ENCODE data around the gene SLC2A1. TPM values are rescaled to one million over a fixed set of nuclear protein-coding genes. Genes with fewer than 3 reads are reported as not detected.

Gene SLC2A1
- total RNA-seq, 1 donor from 2014 or later, result 54.9 TPM

DNA sequence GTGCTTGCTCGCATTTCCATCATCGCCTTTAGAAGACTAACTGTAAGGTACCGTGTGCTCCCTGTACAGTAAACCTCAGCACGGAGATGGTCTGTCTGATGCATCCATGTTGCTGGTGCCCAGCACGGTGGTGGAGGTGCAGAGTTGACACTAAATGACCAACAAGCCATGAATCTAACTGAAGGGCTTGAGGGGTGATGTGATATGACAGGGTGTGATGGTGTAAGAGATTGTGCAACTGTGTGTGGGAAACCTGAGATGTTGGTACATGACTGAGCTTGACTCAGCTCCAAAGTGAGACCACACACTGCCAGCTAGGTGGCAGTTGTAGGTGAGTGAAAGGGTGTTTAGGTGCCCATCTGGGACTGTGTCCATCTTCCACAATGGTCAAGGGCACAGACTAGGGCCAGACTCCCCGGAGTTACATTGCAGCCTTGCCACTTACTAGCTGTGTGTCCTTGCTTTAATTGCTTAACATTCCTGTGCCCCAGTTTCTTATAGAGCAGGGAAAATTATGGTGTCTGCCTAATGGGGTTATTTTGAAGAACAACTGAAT is 21.4 kb downstream of the SLC2A1 start:
- H3K4me3 ChIP-seq, result no peak overlapping the region
- H3K27me3 ChIP-seq (ENCODE audit: low read depth), result no peaks in the 10 kb centered on the region
- DNase-seq, result no peak
- intact Hi-C loops (cut with micrococcal nuclease), result no loop called here
- no peak overlapping the region for H3K27ac ChIP-seq (replicated peaks)
- peaks cover 9% of the 10 kb centered on the region for H3K36me3 ChIP-seq
- TF ChIP-seq CTCF (IDR thresholded peaks at IDR 0.05; ENCODE audit: borderline replicate concordance), result no peak
- H3K4me1 ChIP-seq, result peaks cover 79% of the 10 kb centered on the region
- H3K9me3 ChIP-seq (replicated peaks), result no peaks in the 10 kb centered on the region

DNA sequence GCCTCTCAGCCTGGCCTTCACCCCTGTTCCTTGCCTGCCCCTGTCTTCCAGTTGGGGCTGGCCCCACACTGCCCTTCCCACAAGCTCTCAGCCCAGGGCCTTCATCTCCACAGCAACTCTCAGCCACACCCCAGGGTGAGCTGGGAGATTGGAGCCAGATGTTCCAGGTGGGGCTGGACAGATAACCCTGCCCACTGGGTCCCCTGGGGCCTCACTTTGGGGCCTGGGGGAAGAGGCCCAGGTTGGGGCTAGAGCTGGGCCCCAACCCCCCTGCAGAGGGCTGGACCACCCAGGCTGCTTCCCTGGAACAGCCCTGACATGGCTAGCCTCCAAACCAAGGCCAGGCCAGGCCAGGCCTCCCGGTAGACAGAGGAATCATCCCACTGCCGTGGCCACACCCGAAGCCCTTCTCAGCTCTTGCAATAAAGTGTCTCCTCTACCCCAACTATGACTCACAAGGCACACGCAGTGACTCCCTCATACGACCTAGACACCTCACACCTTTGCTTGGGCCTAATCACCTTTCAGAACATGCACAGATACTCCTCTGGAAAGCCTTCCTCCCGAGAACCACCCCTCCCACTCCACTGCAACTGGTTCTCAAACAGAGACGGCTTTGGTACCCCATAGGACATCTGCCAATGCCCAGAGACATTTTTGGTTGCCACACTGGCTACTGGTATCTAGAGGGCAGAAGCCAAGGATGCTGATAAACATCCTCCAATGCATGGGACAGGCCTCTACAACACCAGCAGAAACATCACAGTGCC is 22.2 kb downstream of the SLC2A1 start:
- DNase-seq, result no peak
- intact Hi-C loops (cut with micrococcal nuclease), result no loop called here
- Histone ChIP-seq H3K27me3 (ENCODE audit: low read depth) (no peaks in the 10 kb centered on the region), H3K9me3 (replicated peaks) (no peaks in the 10 kb centered on the region), H3K4me1 (peaks cover 79% of the 10 kb centered on the region), H3K4me3 (no peak overlapping the region), H3K27ac (replicated peaks) (peak overlapping the region; percentile 6), H3K36me3 (peaks cover 9% of the 10 kb centered on the region)
- TF ChIP-seq CTCF (IDR thresholded peaks at IDR 0.05; ENCODE audit: borderline replicate concordance), result no peak

- intact Hi-C loops (cut with micrococcal nuclease), result no loop called here
- H3K27ac ChIP-seq (replicated peaks), result peak overlapping the region; percentile 6
- H3K9me3 ChIP-seq (replicated peaks), result no peaks in the 10 kb centered on the region
- H3K36me3 ChIP-seq, result peaks cover 9% of the 10 kb centered on the region
- no peak overlapping the region for H3K4me3 ChIP-seq
- no peak for TF ChIP-seq CTCF (IDR thresholded peaks at IDR 0.05; ENCODE audit: borderline replicate concordance)
- H3K27me3 ChIP-seq (ENCODE audit: low read depth), result no peaks in the 10 kb centered on the region
- DNase-seq, result no peak
- peaks cover 78% of the 10 kb centered on the region for H3K4me1 ChIP-seq
Observed at GRCh38 chr1:42935971-42936308, 22.7 kb downstream of the SLC2A1 start.

DNA sequence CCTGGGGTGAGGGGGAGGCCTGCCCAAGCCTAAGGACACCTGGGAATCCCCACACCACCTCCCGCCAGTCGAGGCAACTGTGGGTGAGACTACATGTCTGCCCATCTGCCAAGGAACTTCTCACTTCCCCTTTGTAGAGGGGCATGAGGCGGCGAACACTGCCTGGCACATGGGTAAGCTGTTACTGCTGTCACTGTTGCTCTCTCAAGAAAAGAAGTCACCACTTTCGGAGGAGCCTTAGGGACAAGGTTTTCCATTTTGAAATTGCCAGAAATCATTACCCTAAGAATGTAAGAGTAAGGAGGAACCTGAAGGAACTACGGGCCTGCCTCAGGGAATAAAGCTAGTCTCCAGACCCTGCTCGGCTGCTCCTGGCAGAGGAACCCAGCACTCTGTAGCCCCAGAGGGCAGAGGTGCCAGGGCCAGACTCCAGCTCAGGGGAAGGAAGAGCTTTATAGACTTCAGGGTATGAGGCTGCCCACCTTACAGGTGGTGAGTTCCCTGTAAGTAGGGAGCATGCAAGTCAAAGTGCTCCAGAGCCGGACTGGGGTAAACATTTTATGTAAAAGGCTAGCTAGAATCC is 23.3 kb downstream of the SLC2A1 start:
- Histone ChIP-seq H3K27me3 (ENCODE audit: low read depth) (no peaks in the 10 kb centered on the region), H3K9me3 (replicated peaks) (no peaks in the 10 kb centered on the region), H3K4me3 (no peak overlapping the region), H3K36me3 (peaks cover 11% of the 10 kb centered on the region), H3K4me1 (peaks cover 73% of the 10 kb centered on the region), H3K27ac (replicated peaks) (no peak overlapping the region)
- DNase-seq, result no peak
- intact Hi-C loops (cut with micrococcal nuclease), result no loop called here
- TF ChIP-seq CTCF (IDR thresholded peaks at IDR 0.05; ENCODE audit: borderline replicate concordance), result no peak

DNA sequence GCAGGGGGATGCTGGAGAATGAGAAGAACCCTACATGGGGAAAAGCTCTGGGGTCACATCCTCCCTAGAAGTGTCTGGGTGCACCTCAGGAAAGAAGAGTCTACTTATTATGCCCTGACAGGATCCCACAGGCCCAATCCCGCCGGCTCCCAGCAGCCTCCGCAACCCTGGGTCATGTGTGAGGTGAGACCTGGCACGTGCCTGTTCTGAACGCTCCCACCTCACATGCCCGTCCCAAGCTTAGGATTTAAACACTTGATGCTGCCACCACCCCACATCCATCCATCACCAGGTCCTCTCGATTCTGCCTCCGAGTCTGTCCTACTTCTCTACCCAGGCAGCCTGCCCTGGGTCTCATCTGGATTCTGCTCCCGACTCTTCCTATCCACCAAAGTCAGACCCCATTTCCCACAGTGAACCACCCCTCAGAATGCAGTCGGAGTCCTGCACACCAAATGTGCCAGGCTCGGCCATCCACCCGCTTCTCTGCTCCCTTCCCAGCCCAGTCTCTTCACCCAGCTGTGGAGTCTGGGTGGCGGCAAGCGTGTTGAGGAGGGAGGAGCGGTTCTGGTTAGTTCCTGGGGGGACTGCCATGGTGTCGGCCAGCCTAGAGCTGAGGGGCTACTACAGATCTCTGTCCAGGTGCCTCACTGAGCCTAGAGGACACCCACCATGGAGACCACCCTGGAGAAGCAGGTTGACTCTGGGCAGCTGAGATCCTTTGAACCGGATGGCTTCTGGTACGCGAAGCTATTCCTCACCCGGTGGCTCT is 23.9 kb downstream of the SLC2A1 start:
- intact Hi-C loops (cut with micrococcal nuclease), result no loop called here
- H3K27ac ChIP-seq (replicated peaks), result no peak overlapping the region

More for the DNA sequence above, 23.9 kb downstream of the SLC2A1 start:
- Histone ChIP-seq H3K4me1 (peaks cover 66% of the 10 kb centered on the region), H3K4me3 (no peak overlapping the region), H3K9me3 (replicated peaks) (no peaks in the 10 kb centered on the region), H3K36me3 (peaks cover 18% of the 10 kb centered on the region), H3K27me3 (ENCODE audit: low read depth) (no peaks in the 10 kb centered on the region)
- no peak for DNase-seq
- no peak for TF ChIP-seq CTCF (IDR thresholded peaks at IDR 0.05; ENCODE audit: borderline replicate concordance)

All from left ventricle myocardium inferior (tissue), 1 donor.